NB4 (cell line): ENCODE measurements around the gene KCNQ5.

Experiments
- CTCF ChIP-seq: IDR thresholded peaks from one replicate; pipeline ENCODE4 v1.5.1; 2012; ENCODE audit warnings: low read depth, low read length
- MYC ChIP-seq: IDR thresholded peaks from 2 replicates; pipeline ENCODE4 v1.6.1; 2011; ENCODE audit warnings: low read depth, low read length
- POLR2A ChIP-seq: IDR thresholded peaks from 2 replicates; pipeline ENCODE4 v1.6.1; 2011; ENCODE audit warnings: mild to moderate bottlenecking; ENCODE audit not compliant: insufficient read length; ENCODE audit errors: extremely low read depth
- TF ChIP-seq, protein P1 (sequence below): IDR thresholded peaks from 2 replicates; pipeline ENCODE4 v1.6.1; 2011; ENCODE audit warnings: low read depth, low read length

DNA sequence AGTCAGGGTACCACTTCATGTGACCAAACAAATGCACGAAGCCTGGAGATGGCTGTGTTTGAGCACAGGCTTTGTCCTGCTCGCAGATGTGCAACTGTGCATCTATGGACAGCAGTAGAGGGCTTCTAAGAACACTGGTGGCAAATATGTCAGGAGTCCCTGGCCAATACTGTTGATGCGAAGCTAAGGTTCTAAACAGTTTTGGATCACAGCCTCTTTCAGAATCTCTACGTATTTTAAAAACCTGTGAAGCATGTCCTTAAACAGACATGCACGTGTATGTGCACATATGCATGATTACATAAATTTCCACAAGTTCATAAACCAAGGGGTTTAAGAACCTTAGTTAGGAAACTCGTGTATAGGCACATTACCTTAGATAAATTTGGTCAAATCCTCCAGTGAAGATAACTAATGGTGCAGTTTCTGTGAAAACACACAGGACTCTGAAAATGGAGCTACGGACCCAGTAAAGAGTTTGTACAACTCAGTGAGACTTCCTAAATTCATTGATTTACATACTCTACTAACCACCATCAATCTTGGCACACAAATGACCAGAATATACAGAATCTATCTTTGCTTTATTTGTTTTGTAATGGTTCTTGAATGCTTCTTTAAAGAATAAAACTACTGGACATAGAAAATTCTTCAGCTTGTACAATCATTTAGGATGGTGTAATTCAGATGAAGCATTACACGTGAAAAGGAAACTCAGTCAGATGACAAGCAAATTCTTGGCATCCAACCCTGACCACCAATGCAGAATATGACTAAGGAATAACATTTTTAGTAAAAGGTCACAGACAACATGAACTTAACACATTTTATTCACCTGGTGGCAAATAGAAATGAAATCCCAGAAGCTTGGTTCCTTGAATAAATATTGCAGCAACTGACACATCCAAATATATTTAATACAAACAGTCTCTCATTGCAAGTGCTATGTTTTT, 27.4 kb downstream of the KCNQ5 start:
- no peak for TF ChIP-seq POLR2A
- no peak for TF ChIP-seq CTCF
- TF ChIP-seq, protein P1, sequence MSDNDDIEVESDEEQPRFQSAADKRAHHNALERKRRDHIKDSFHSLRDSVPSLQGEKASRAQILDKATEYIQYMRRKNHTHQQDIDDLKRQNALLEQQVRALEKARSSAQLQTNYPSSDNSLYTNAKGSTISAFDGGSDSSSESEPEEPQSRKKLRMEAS = no peak
- TF ChIP-seq MYC = no peak
